Measurements from ENCODE around the gene FMR1NB. TPM values are rescaled to one million over a fixed set of nuclear protein-coding genes. Genes with fewer than 3 reads are reported as not detected.

FMR1NB gene
- not detected in 2 replicates for total RNA-seq (ENCODE audit: low replicate concordance)

DNA sequence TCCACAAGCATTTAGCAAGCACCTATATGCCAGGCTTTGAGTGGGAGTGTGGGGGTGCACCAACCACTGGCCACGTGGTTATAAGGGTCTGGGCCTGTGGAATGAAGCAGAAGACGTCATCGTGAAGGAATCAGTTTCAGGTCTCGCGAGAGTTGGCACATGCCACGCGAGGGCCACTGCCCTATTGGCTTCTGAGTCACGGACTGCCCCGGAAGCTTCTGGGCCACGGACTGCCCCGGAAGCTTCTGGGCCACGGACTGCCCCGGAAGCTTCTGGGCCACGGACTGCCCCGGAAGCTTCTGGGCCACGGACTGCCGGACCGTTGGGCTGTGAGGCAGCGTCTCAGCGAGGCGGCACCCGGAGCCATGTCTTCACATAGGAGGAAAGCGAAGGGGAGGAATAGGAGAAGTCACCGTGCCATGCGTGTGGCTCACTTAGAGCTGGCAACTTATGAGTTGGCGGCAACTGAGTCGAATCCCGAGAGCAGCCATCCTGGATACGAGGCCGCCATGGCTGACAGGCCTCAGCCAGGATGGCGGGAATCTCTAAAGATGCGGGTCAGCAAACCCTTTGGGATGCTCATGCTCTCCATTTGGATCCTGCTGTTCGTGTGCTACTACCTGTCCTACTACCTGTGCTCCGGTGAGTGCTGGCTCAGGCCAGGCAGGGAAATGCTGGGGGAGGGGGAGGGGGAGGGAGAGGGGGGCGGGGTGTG is at the start of gene FMR1NB:
FMR1NB (plus strand) TSS at position 300 of the 715 bp plus-strand sequence; CDS start at position 366, 66 bp downstream.

Other genes with a start within 250 kb of the FMR1NB start
- gene FMR1, start 69.4 kb upstream of the FMR1NB start, total RNA-seq (ENCODE audit: low replicate concordance), result 24.7 and 61.9 TPM in 2 replicates

Data from smooth muscle cell of the coronary artery (primary cell).